ENCODE measurements around the gene SLC9A9. TPM values are rescaled to one million over a fixed set of nuclear protein-coding genes. Genes with fewer than 3 reads are reported as not detected.

The SLC9A9 gene
- polyA plus RNA-seq, 1 of the 3 experiments (the other 2 are of a cell fraction): 0.05 TPM

DNA sequence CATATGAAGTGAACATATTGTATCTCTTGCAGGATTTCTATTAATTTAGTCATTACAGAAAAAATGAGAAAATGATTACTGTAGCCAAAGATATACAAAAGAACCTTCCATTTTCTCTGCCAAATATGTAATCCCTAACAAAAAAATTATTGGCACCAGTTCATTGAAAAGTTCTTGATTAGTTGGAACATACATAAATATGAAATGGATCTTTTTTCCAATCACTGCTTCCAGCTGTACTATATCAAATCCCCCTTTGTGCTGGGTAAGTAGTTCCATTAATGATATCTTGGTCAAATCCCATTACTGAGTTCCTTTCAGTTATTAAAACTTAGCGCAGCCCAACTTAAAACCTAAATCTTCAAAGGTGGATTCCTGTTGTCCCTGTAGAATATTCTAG lies 263.8 kb downstream of the SLC9A9 start:
- POLR2A ChIA-PET: no interaction called here
- no peaks in the 10 kb centered on the region for H3K79me2 ChIP-seq (ENCODE audit: insufficient read depth)

GRCh38 chr3:143581972-143582722 lies 266.1 kb downstream of the SLC9A9 start:
- Histone ChIP-seq H3K4me2 (no peak overlapping the region), H3F3A (replicated peaks; ENCODE audit: insufficient read depth) (no peaks in the 10 kb centered on the region), H3K27ac (ENCODE audit: low read depth in 2 of 2, low read length in 1 of 2) (no peak overlapping the region), H3K9ac (no peak overlapping the region), H4K20me1 (ENCODE audit: insufficient read depth) (no peaks in the 10 kb centered on the region), H3K79me2 (ENCODE audit: insufficient read depth) (no peaks in the 10 kb centered on the region), H3K9me2 (no peaks in the 10 kb centered on the region), H2AFZ (ENCODE audit: low read depth) (no peak overlapping the region), H3K9me3 (no peaks in the 10 kb centered on the region), H3K36me3 (replicated peaks in 1 of 2; ENCODE audit: control insufficient read depth in 1 of 2, insufficient read depth in 2 of 2, low read length in 1 of 2) (no peaks in the 10 kb centered on the region), H3K4me3 (ENCODE audit: low read depth in 2 of 2, low read length in 1 of 2) (no peak overlapping the region), H3K27me3 (ENCODE audit: insufficient read depth) (peaks cover 16% of the 10 kb centered on the region; the same call in 1 of the 2 replicates), H3K4me1 (ENCODE audit: control insufficient read depth in 1 of 2, insufficient read depth in 2 of 2, low read depth in 1 of 2, low read length in 1 of 2) (no peaks in the 10 kb centered on the region)
- DNase-seq: no peak
- WGBS (ENCODE audit: low lambda C conversion rate): 28% methylated on average over 6 of the region's 6 CpGs
- ChIA-PET CTCF (no interaction called here), POLR2A (no interaction called here)
- TF ChIP-seq, protein P1, sequence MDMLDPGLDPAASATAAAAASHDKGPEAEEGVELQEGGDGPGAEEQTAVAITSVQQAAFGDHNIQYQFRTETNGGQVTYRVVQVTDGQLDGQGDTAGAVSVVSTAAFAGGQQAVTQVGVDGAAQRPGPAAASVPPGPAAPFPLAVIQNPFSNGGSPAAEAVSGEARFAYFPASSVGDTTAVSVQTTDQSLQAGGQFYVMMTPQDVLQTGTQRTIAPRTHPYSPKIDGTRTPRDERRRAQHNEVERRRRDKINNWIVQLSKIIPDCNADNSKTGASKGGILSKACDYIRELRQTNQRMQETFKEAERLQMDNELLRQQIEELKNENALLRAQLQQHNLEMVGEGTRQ (IDR thresholded peaks at IDR 0.05; ENCODE audit: borderline replicate concordance, low read depth, low read length): no peak
- TF ChIP-seq ZBTB33 (IDR thresholded peaks at IDR 0.05; ENCODE audit: borderline replicate concordance, low read depth) (no peak), EZH2phosphoT487 (IDR thresholded peaks at IDR 0.05; ENCODE audit: borderline replicate concordance, low read depth) (no peak), GABPA (IDR thresholded peaks at IDR 0.05; ENCODE audit: low read depth) (no peak), GATA2 (CRISPR knock-in tag; IDR thresholded peaks at IDR 0.05) (no peak), NRF1 (IDR thresholded peaks at IDR 0.05; ENCODE audit: low read depth, low read length) (no peak), RAD21 (IDR thresholded peaks at IDR 0.05; ENCODE audit: low read length) (no peak)
- TF ChIP-seq, protein P2, sequence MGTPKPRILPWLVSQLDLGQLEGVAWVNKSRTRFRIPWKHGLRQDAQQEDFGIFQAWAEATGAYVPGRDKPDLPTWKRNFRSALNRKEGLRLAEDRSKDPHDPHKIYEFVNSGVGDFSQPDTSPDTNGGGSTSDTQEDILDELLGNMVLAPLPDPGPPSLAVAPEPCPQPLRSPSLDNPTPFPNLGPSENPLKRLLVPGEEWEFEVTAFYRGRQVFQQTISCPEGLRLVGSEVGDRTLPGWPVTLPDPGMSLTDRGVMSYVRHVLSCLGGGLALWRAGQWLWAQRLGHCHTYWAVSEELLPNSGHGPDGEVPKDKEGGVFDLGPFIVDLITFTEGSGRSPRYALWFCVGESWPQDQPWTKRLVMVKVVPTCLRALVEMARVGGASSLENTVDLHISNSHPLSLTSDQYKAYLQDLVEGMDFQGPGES (IDR thresholded peaks at IDR 0.05; ENCODE audit: low read depth, low read length): no peak

More for the DNA sequence above, 263.8 kb downstream of the SLC9A9 start:
- no peak overlapping the region for H3K9ac ChIP-seq
- H3K36me3 ChIP-seq (replicated peaks in 1 of 2; ENCODE audit: control insufficient read depth in 1 of 2, insufficient read depth in 2 of 2, low read length in 1 of 2): no peaks in the 10 kb centered on the region
- CTCF ChIA-PET: no interaction called here
- no peak overlapping the region for H3K27ac ChIP-seq (ENCODE audit: low read depth in 2 of 2, low read length in 1 of 2)
- no peak for DNase-seq
- no peak overlapping the region for H2AFZ ChIP-seq (ENCODE audit: low read depth)
- H3K27me3 ChIP-seq (ENCODE audit: insufficient read depth): peaks cover 19% of the 10 kb centered on the region
- 27% methylated on average over 1 of the region's 1 CpG for WGBS (ENCODE audit: low lambda C conversion rate)
- no peaks in the 10 kb centered on the region for H3K4me1 ChIP-seq (ENCODE audit: control insufficient read depth in 1 of 2, insufficient read depth in 2 of 2, low read depth in 1 of 2, low read length in 1 of 2)
- no peak overlapping the region for H3K4me2 ChIP-seq
- no peaks in the 10 kb centered on the region for H3K9me3 ChIP-seq
- H3F3A ChIP-seq (replicated peaks; ENCODE audit: insufficient read depth): no peaks in the 10 kb centered on the region
- TF ChIP-seq TCF12 (IDR thresholded peaks at IDR 0.05) (no peak), SMC3 (IDR thresholded peaks at IDR 0.05; ENCODE audit: low read depth, low read length) (no peak), TEAD4 (IDR thresholded peaks at IDR 0.05; ENCODE audit: borderline replicate concordance, insufficient read depth) (no peak), FOXJ3 (CRISPR knock-in tag; IDR thresholded peaks at IDR 0.05) (no peak), MXI1 (IDR thresholded peaks at IDR 0.05; ENCODE audit: low read depth, low read length) (no peak), FOXM1 (IDR thresholded peaks at IDR 0.05; ENCODE audit: low read depth) (no peak), SIN3A (IDR thresholded peaks at IDR 0.05; ENCODE audit: borderline replicate concordance, low read depth, low read length) (no peak), NRF1 (IDR thresholded peaks at IDR 0.05; ENCODE audit: low read depth, low read length) (no peak), CHD2 (IDR thresholded peaks at IDR 0.05; ENCODE audit: low read length, partially characterized antibody) (no peak), YY1 (IDR thresholded peaks at IDR 0.05; ENCODE audit: low read depth) (no peak), POLR2AphosphoS5 (IDR thresholded peaks at IDR 0.05; ENCODE audit: low read depth, low read length) (no peak), FOSL2 (IDR thresholded peaks at IDR 0.05; ENCODE audit: borderline replicate concordance, low read depth) (no peak), MEF2A (IDR thresholded peaks at IDR 0.05; ENCODE audit: borderline replicate concordance, low read depth) (no peak), GATA2 (CRISPR knock-in tag; IDR thresholded peaks at IDR 0.05) (no peak), EZH2phosphoT487 (IDR thresholded peaks at IDR 0.05; ENCODE audit: borderline replicate concordance, low read depth) (no peak)
- TF ChIP-seq, protein P1 (IDR thresholded peaks at IDR 0.05; ENCODE audit: borderline replicate concordance, low read depth, low read length): no peak
- TF ChIP-seq, protein P2 (IDR thresholded peaks at IDR 0.05; ENCODE audit: low read depth, low read length): no peak
- TF ChIP-seq, protein P3, sequence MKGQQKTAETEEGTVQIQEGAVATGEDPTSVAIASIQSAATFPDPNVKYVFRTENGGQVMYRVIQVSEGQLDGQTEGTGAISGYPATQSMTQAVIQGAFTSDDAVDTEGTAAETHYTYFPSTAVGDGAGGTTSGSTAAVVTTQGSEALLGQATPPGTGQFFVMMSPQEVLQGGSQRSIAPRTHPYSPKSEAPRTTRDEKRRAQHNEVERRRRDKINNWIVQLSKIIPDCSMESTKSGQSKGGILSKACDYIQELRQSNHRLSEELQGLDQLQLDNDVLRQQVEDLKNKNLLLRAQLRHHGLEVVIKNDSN (IDR thresholded peaks at IDR 0.05; ENCODE audit: borderline replicate concordance, low read depth): no peak
- TF ChIP-seq, protein P4, sequence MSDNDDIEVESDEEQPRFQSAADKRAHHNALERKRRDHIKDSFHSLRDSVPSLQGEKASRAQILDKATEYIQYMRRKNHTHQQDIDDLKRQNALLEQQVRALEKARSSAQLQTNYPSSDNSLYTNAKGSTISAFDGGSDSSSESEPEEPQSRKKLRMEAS (IDR thresholded peaks at IDR 0.05; ENCODE audit: low read depth): no peak
- no peaks in the 10 kb centered on the region for H3K9me2 ChIP-seq
- no peaks in the 10 kb centered on the region for H4K20me1 ChIP-seq (ENCODE audit: insufficient read depth)
- H3K4me3 ChIP-seq (ENCODE audit: low read depth in 2 of 2, low read length in 1 of 2): no peak overlapping the region

All from SK-N-SH (cell line).